GM12878 (cell line): ENCODE results near the gene SPINK4. TPM values are rescaled to one million over a fixed set of nuclear protein-coding genes. Genes with fewer than 3 reads are reported as not detected.

Experiments used
- ATAC-seq: fragments of 200-7000 bp; cut with Tn5 transposase; 3 replicates; pipeline ENCODE4 v1.9.1; 2020; ENCODE audit warnings: mild to moderate bottlenecking, moderate library complexity
- BruUV-seq: library from RNA; stranded (reverse); fragments of 400-500 nt; replicated peaks from 2 replicates; lab custom pipeline; 2021; lab: Mats Ljungman, UMichigan
- CTCF ChIA-PET: fragments of 300-600 bp; sonication (Branson Sonifier 250); formaldehyde crosslinking; extraction: SDS; loops from one replicate; lab custom pipeline; 2021; ENCODE audit warnings: inconsistent platforms; lab: Yijun Ruan, JAX
- POLR2A ChIA-PET: fragments of 350-600 bp; formaldehyde crosslinking; extraction: SDS; loops from one replicate; lab custom pipeline; 2021; ENCODE audit warnings: inconsistent platforms; lab: Charles Lee
- RAD21 ChIA-PET: fragments of 300-600 bp; sonication (Branson Sonifier 250); formaldehyde crosslinking; loops from one replicate; lab custom pipeline; 2023; ENCODE audit warnings: antibody characterized with exemption; ENCODE audit not compliant: unreplicated experiment; lab: Charles Lee
- SMC1A ChIA-PET: fragments of 300-600 bp; sonication (Branson Sonifier 250); formaldehyde crosslinking; loops from one replicate; lab custom pipeline; 2023; ENCODE audit not compliant: unreplicated experiment, uncharacterized antibody; lab: Charles Lee
- DNase-seq: peaks from one replicate; pipeline ENCODE4 v3.0.0-alpha.2; 2011; ENCODE audit warnings: low read depth, low spot score
- FAIRE-seq: peaks from 3 replicates; lab custom pipeline; 2011; peaks lifted over from hg19 to GRCh38; lab: Jason Lieb, UNC
- H2AFZ ChIP-seq: 2 replicates; pipeline ENCODE4 v1.6.0; 2011; ENCODE audit warnings: low read depth, low read length, control low read depth; ENCODE audit not compliant: control insufficient read depth
- H3K27ac ChIP-seq: 2 replicates; pipeline ENCODE4 v1.5.1; 2011; ENCODE audit warnings: control low read depth; ENCODE audit not compliant: control insufficient read depth, insufficient read depth
- H3K27me3 ChIP-seq, 2 experiments: replicated peaks in 1 of 2; 2 replicates each; pipeline versions ENCODE4 v1.6.0 to v1.6.1; 2011; ENCODE audit warnings: low read length in 1 of 2; ENCODE audit not compliant: control insufficient read depth in 2 of 2, insufficient read depth in 2 of 2
- H3K36me3 ChIP-seq, 2 experiments: 2 replicates each; pipeline ENCODE4 v1.5.1; 2011; ENCODE audit warnings: low read length in 1 of 2; ENCODE audit not compliant: control insufficient read depth in 2 of 2, insufficient read depth in 2 of 2
- H3K4me1 ChIP-seq: 2 replicates; pipeline ENCODE4 v1.6.1; 2011; ENCODE audit warnings: mild to moderate bottlenecking, low read length, moderate library complexity, mixed read lengths; ENCODE audit not compliant: control insufficient read depth, insufficient read depth
- H3K4me2 ChIP-seq: 2 replicates; pipeline ENCODE4 v1.6.0; 2011; ENCODE audit warnings: control low read depth; ENCODE audit not compliant: control insufficient read depth, insufficient read depth
- H3K4me3 ChIP-seq: fragments of 200-600 bp; sonication (generic); 2 replicates; pipeline ENCODE4 v1.5.1; 2016
- H3K79me2 ChIP-seq: 2 replicates; pipeline ENCODE4 v1.6.0; 2011; ENCODE audit warnings: low read length; ENCODE audit not compliant: control insufficient read depth, insufficient read depth
- H3K9ac ChIP-seq: 2 replicates; pipeline ENCODE4 v1.8.0; 2011; ENCODE audit warnings: low read length, control low read depth, mixed read lengths; ENCODE audit not compliant: control insufficient read depth, insufficient read depth
- H3K9me3 ChIP-seq: replicated peaks from 3 replicates; pipeline ENCODE4 v1.5.1; 2011; ENCODE audit warnings: mild to moderate bottlenecking, low read length; ENCODE audit not compliant: control insufficient read depth, insufficient read depth
- H4K20me1 ChIP-seq: 2 replicates; pipeline ENCODE4 v1.6.0; 2011; ENCODE audit not compliant: control insufficient read depth, insufficient read depth
- BACH1 ChIP-seq: fragments of 450-650 bp; IDR thresholded peaks from 2 replicates; pipeline ENCODE4 v1.6.1; 2017; ENCODE audit warnings: mild to moderate bottlenecking, borderline replicate concordance
- GABPA ChIP-seq: IDR thresholded peaks from 2 replicates; pipeline ENCODE4 v1.6.1; 2014; ENCODE audit warnings: antibody characterized with exemption, low read depth, mild to moderate bottlenecking, inconsistent platforms
- HCFC1 ChIP-seq: fragments of 150-350 bp; IDR thresholded peaks from 2 replicates; pipeline ENCODE4 v1.6.1; 2014; ENCODE audit warnings: low read length
- HDAC2 ChIP-seq: fragments of 200-600 bp; sonication (generic); IDR thresholded peaks from 2 replicates; pipeline ENCODE4 v1.6.1; 2017
- MEF2A ChIP-seq: IDR thresholded peaks from 2 replicates; pipeline ENCODE4 v1.6.1; 2011; ENCODE audit warnings: low read depth, mild to moderate bottlenecking, low read length, moderate library complexity; ENCODE audit not compliant: insufficient read depth
- MEF2B ChIP-seq: fragments of 450-650 bp; IDR thresholded peaks from 2 replicates; pipeline ENCODE4 v1.6.1; 2018; ENCODE audit warnings: mild to moderate bottlenecking, moderate library complexity; ENCODE audit not compliant: partially characterized antibody, poor library complexity, severe bottlenecking
- PBX3 ChIP-seq: IDR thresholded peaks from 2 replicates; pipeline ENCODE4 v1.6.1; 2011; ENCODE audit warnings: mild to moderate bottlenecking, low read depth, low read length, moderate library complexity; ENCODE audit not compliant: insufficient replicate concordance
- RAD21 ChIP-seq: IDR thresholded peaks from 2 replicates; pipeline ENCODE4 v1.6.1; 2011; ENCODE audit warnings: mild to moderate bottlenecking, low read depth, low read length, moderate library complexity; ENCODE audit not compliant: insufficient read depth
- TAF1 ChIP-seq: IDR thresholded peaks from 2 replicates; pipeline ENCODE4 v1.6.1; 2011; ENCODE audit warnings: mild to moderate bottlenecking, low read depth, low read length, borderline replicate concordance
- USF2 ChIP-seq: IDR thresholded peaks from 2 replicates; pipeline ENCODE4 v1.6.1; 2011; ENCODE audit warnings: low read depth, low read length, improper control_type of control experiment, borderline replicate concordance
- WRNIP1 ChIP-seq: IDR thresholded peaks from 2 replicates; pipeline ENCODE4 v1.6.1; 2011; ENCODE audit warnings: low read depth, low read length, improper control_type of control experiment, borderline replicate concordance
- WGBS: methylation state at CpG from one replicate; pipeline ENCODE4 v1.1.6; 2016; ENCODE audit warnings: low lambda C conversion rate; ENCODE audit not compliant: insufficient replicate concordance, insufficient coverage; ENCODE audit errors: missing lambda C conversion rate; 5-methylcytosine and 5-hydroxymethylcytosine counted together
- in situ Hi-C: fragments of 300-500 bp; cut with MboI; formaldehyde crosslinking; loops from 9 replicates; pipeline ENCODE4 v1.14.3; 2018; ENCODE audit warnings: mixed read lengths
- intact Hi-C: fragments of 100-400 bp; cut with micrococcal nuclease; formaldehyde crosslinking; loops from one replicate; pipeline ENCODE4 v1.14.2; 2022; ENCODE audit not compliant: unreplicated experiment
- polyA plus RNA-seq, 11 experiments: library from polyadenylated mRNA; depleted of rRNA in 4 of 11; unstranded in 6 of 11; stranded (reverse) in 5 of 11; fragments of >200 nt; fragmentation: Nextera tagmentation in 4 of 11; fragmentation: Illumina TruSeq in 1 of 11; extraction: Ambion mirVana in 4 of 11; extraction: Trizol in 1 of 11; gene quantifications; 1 replicate in 1 of 11; 2 replicates in 10 of 11; pipeline versions ENCODE4 v1.2.1 to v1.2.3, GENCODE V29; 2011 to 2016; ENCODE audit warnings: inconsistent platforms in 2 of 11, missing spikeins in 2 of 11, low read depth in 1 of 11
- total RNA-seq, 4 experiments: library from RNA; depleted of rRNA in 3 of 4; stranded (reverse); fragments of >200 nt in 3 of 4; fragmentation: Illumina TruSeq in 1 of 4; extraction: Trizol in 1 of 4; gene quantifications; 2 replicates each; pipeline versions ENCODE4 v1.2.1 to v1.2.3, GENCODE V29; 2013 to 2021

SPINK4 gene
- total and polyA plus RNA-seq, 10 of the 15 experiments (the other 5 are each of a cell fraction or from before 2014, with no cell fraction given) = not detected

GRCh38 chr9:33267151-33267767 is 27.3 kb downstream of the SPINK4 start (continued):
- TF ChIP-seq USF2 = no peak
- TF ChIP-seq TAF1 = no peak

- in situ Hi-C loops (no loop called here), intact Hi-C loops (no loop called here)
- Histone ChIP-seq H4K20me1 (no peaks in the 10 kb centered on the region), H3K9me3 (no peaks in the 10 kb centered on the region), H2AFZ (no peak overlapping the region), H3K4me2 (no peak overlapping the region), H3K9ac (no peak overlapping the region), H3K4me3 (no peak overlapping the region), H3K36me3 (peaks cover 0 to 43% of the 10 kb centered on the region in 2 experiments; a peak in 2 of 4 replicates), H3K27me3 (no peaks in the 10 kb centered on the region), H3K79me2 (peaks cover 32% of the 10 kb centered on the region), H3K27ac (no peak overlapping the region), H3K4me1 (peaks cover 8% of the 10 kb centered on the region)
- WGBS = 96% methylated on average over 3 of the region's 3 CpGs
- no TSS peak for BruUV-seq
- FAIRE-seq = no peak
- ChIA-PET SMC1A (no interaction called here), RAD21 (no interaction called here), POLR2A (no interaction called here), CTCF (no interaction called here)
- DNase-seq = no peak
- no peak for ATAC-seq
- TF ChIP-seq HDAC2 (no peak), RAD21 (no peak), MEF2B (no peak), GABPA (no peak), PBX3 (no peak), BACH1 (no peak), WRNIP1 (no peak), MEF2A (no peak), HCFC1 (no peak)
Observed at GRCh38 chr9:33270146-33270545, 30.2 kb downstream of the SPINK4 start.
